Measurements from ENCODE around the gene ADAMTSL3. TPM values are rescaled to one million over a fixed set of nuclear protein-coding genes. Genes with fewer than 3 reads are reported as not detected.

ADAMTSL3 gene
- total and polyA plus RNA-seq, 2 of the 8 experiments (the other 6 are each of a cell fraction or from before 2014, with no cell fraction given): 0.35 to 1.4 TPM

DNA sequence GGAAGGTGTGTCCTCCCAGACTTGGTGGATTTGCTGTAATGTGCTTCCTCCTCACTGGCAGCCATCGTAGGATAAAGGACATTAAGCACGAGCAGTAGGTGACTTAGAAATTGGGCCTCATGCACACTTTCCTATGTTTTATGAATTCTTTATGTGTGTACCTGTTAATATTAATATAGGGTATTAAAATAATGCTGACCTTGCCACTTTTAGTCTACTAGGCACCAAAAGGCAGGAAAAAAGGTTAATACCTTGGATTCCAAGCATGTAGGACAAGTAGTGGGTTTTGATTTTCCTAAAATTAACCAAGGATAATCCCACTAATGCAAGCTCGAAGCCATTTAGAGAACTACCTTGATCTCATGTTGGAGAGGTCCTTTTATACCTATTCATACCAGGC, 55.9 kb downstream of the ADAMTSL3 start:
- Histone ChIP-seq H2BK15ac (ENCODE audit: low read length) (no peak overlapping the region), H3K9ac (replicated peaks in 1 of 4; ENCODE audit: extremely low read depth in 1 of 4, low read depth in 3 of 4, low read length in 3 of 4) (no peak overlapping the region), H3K9me3 (ENCODE audit: insufficient read depth in 2 of 2, low read depth in 1 of 2, low read length in 1 of 2) (no peaks in the 10 kb centered on the region), H3K18ac (ENCODE audit: extremely low read depth, low read length) (no peak overlapping the region), H2BK20ac (ENCODE audit: low read length) (no peak overlapping the region), H2BK120ac (replicated peaks; ENCODE audit: low read depth, low read length) (no peak overlapping the region), H2BK5ac (ENCODE audit: low read depth, low read length) (no peak overlapping the region), H3K79me1 (ENCODE audit: low read depth, low read length) (no peaks in the 10 kb centered on the region), H2AK5ac (ENCODE audit: low read depth, low read length) (no peak overlapping the region), H4K91ac (replicated peaks; ENCODE audit: insufficient read length, low read length) (no peak overlapping the region), H3K4ac (replicated peaks; ENCODE audit: insufficient read length, low read depth, low read length) (no peak overlapping the region), H3K4me1 (replicated peaks in 1 of 4; ENCODE audit: control insufficient read depth in 3 of 4, insufficient read depth in 4 of 4, low read length in 3 of 4) (no peaks in the 10 kb centered on the region), H3K14ac (ENCODE audit: insufficient read length) (no peak overlapping the region), H2AFZ (ENCODE audit: low read length) (no peak overlapping the region), H3K36me3 (ENCODE audit: control insufficient read depth in 2 of 4, insufficient read depth in 4 of 4, low read length in 3 of 4) (no peaks in the 10 kb centered on the region), H4K5ac (ENCODE audit: insufficient read length, low read depth, low read length) (no peak overlapping the region), H3K4me3 (ENCODE audit: extremely low read depth in 1 of 4, insufficient read depth in 2 of 4, low read depth in 3 of 4, low read length in 4 of 4) (no peak overlapping the region), H3K27me3 (replicated peaks in 1 of 4; ENCODE audit: control insufficient read depth in 3 of 4, extremely low read depth in 1 of 4, insufficient read depth in 3 of 4, low read length in 3 of 4) (no peaks in the 10 kb centered on the region), H3K27ac (ENCODE audit: low read depth, low read length) (no peak overlapping the region), H3K23ac (ENCODE audit: insufficient read length) (no peak overlapping the region), H4K20me1 (replicated peaks in 1 of 2; ENCODE audit: control insufficient read depth in 1 of 2, insufficient read depth in 2 of 2, low read length in 2 of 2) (no peaks in the 10 kb centered on the region), H3K4me2 (ENCODE audit: insufficient read depth in 1 of 2, low read depth in 2 of 2, low read length in 2 of 2) (no peak overlapping the region), H4K8ac (ENCODE audit: extremely low read depth, insufficient read depth, low read length) (no peak overlapping the region), H3K79me2 (ENCODE audit: control insufficient read depth in 1 of 2, insufficient read depth in 2 of 2, low read length in 2 of 2) (no peaks in the 10 kb centered on the region), H3K23me2 (ENCODE audit: low read depth, low read length) (no peaks in the 10 kb centered on the region), H3K56ac (replicated peaks; ENCODE audit: insufficient read length, low read depth, low read length) (no peak overlapping the region), H2BK12ac (ENCODE audit: low read depth, low read length) (no peak overlapping the region)
- FAIRE-seq: no peak
- ChIA-PET CTCF (ENCODE audit: partially characterized antibody) (no interaction called here), POLR2A (ENCODE audit: partially characterized antibody) (no interaction called here)
- WGBS, 2 experiments (ENCODE audit: extremely low coverage in 1 of 2, insufficient coverage in 1 of 2, insufficient read length in 1 of 2, insufficient replicate concordance in 2 of 2, low coverage in 1 of 2, low lambda C conversion rate in 2 of 2, missing lambda C conversion rate in 1 of 2): 93% methylated on average over 3 of the region's 3 CpGs; no CpG with 5 or more reads in 1 of the 2 experiments
- TF ChIP-seq MAFK (IDR thresholded peaks at IDR 0.05; ENCODE audit: low read depth, low read length) (0 out of 2 replicates have a peak, but pooled peaks have one; percentile 32), POLR2A (IDR thresholded peaks at IDR 0.05; ENCODE audit: control extremely low read depth in 1 of 2, low read depth in 2 of 2, low read length in 2 of 2) (no peak)
- TF ChIP-seq, protein P1, sequence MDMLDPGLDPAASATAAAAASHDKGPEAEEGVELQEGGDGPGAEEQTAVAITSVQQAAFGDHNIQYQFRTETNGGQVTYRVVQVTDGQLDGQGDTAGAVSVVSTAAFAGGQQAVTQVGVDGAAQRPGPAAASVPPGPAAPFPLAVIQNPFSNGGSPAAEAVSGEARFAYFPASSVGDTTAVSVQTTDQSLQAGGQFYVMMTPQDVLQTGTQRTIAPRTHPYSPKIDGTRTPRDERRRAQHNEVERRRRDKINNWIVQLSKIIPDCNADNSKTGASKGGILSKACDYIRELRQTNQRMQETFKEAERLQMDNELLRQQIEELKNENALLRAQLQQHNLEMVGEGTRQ (IDR thresholded peaks at IDR 0.05; ENCODE audit: low read length): no peak
- no peak for DNase-seq (ENCODE audit: low read depth in 1 of 2, low spot score in 2 of 2)
